ENCODE measurements around the gene CSE1L. TPM values are rescaled to one million over a fixed set of nuclear protein-coding genes. Genes with fewer than 3 reads are reported as not detected.

Gene CSE1L
- total RNA-seq, 1 experiment from 2014 or later, result 246 TPM

DNA sequence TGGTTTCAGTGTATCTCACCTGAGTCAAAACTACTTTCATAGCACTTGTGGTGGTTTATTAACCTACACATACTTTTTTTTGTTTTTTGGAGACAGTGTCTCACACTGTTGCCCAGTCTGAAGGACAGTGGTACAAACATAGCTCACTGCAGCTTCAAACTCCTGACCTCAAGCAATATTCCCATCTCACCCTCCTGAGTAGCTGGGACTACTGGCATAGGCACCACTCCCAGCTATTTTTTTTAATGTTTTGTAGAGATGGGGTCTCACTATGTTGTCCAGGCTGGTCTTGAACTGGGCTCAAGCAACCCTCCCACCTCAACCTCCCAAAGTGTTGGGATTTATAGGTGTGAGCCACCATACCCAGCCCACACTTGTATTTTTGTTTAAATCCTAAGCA lies 92.3 kb downstream of the CSE1L start:
- Histone ChIP-seq H3T11ph (ENCODE audit: low read length) (no peak overlapping the region), H2AFZ (ENCODE audit: low read length) (no peak overlapping the region), H3K56ac (ENCODE audit: insufficient read length, low read depth, low read length) (no peak overlapping the region), H2BK15ac (ENCODE audit: low read depth, low read length) (no peak overlapping the region), H4K8ac (replicated peaks; ENCODE audit: insufficient read length, low read depth, low read length) (no peak overlapping the region), H3K27ac (ENCODE audit: insufficient read length, low read depth, low read length) (no peak overlapping the region), H3K79me1 (ENCODE audit: insufficient read depth, low read depth, low read length, poor library complexity, severe bottlenecking) (peaks cover 6% of the 10 kb centered on the region), H3K27me3 (ENCODE audit: insufficient read depth, low read length) (no peaks in the 10 kb centered on the region), H2BK20ac (ENCODE audit: low read depth, low read length, poor library complexity, severe bottlenecking) (no peak overlapping the region), H3K9me3 (ENCODE audit: control insufficient read depth, low read depth, low read length) (no peaks in the 10 kb centered on the region), H3K4me2 (ENCODE audit: insufficient read depth, insufficient read length, low read length) (no peak overlapping the region), H3K14ac (ENCODE audit: insufficient read depth, low read length) (no peak overlapping the region), H3K18ac (ENCODE audit: insufficient read length, low read depth, low read length) (no peak overlapping the region), H3K9ac (ENCODE audit: extremely low read depth, insufficient read length, low read length) (no peak overlapping the region), H4K91ac (ENCODE audit: insufficient read length, low read depth, low read length) (no peak overlapping the region), H3K4me1 (ENCODE audit: insufficient read depth, low read length) (no peaks in the 10 kb centered on the region), H3K23ac (ENCODE audit: insufficient read length, low read depth, low read length) (no peak overlapping the region), H3K79me2 (ENCODE audit: insufficient read depth, low read length) (no peaks in the 10 kb centered on the region), H2BK120ac (ENCODE audit: low read depth, low read length, poor library complexity, severe bottlenecking) (no peak overlapping the region), H2BK12ac (ENCODE audit: insufficient read length, low read depth, low read length) (no peak overlapping the region), H3K4ac (ENCODE audit: low read depth, low read length) (no peak overlapping the region), H4K20me1 (ENCODE audit: control insufficient read depth, insufficient read depth, insufficient read length) (no peaks in the 10 kb centered on the region), H2AK5ac (ENCODE audit: insufficient read length, low read length) (no peak overlapping the region), H3K23me2 (ENCODE audit: insufficient read length, low read depth, low read length, poor library complexity, severe bottlenecking) (no peaks in the 10 kb centered on the region), H2BK5ac (ENCODE audit: insufficient read length, low read length) (no peak overlapping the region), H4K5ac (ENCODE audit: insufficient read length, low read depth, low read length) (no peak overlapping the region)
- H3K36me3 Mint-ChIP-seq (ENCODE audit: insufficient read depth in 1 of 3, low read depth in 3 of 3), result peaks cover 14 to 48% (median 42%) of the 10 kb centered on the region in 3 experiments; a peak in 6 of 7 replicates
- TF ChIP-seq CTCF (conservative IDR thresholded peaks at IDR 0.05), result no peak
- no peaks in the 10 kb centered on the region for H3K9me3 Mint-ChIP-seq
- H3K27ac Mint-ChIP-seq, result no peak overlapping the region
- DNase-seq, result no peak
- H3K4me3 Mint-ChIP-seq, result no peak overlapping the region
- H3K4me1 Mint-ChIP-seq, result peaks cover 4 to 5% of the 10 kb centered on the region in 2 experiments
- H3K27me3 Mint-ChIP-seq (ENCODE audit: low read depth), result no peaks in the 10 kb centered on the region

Data from H9 (cell line).